AG04450 (cell line): ENCODE measurements around the gene SPECC1L. TPM values are rescaled to one million over a fixed set of nuclear protein-coding genes. Genes with fewer than 3 reads are reported as not detected.
A peak's percentile ranks its signal among the peaks of the same experiment; 100 is the strongest.

ENCODE experiments used
- CTCF ChIA-PET: fragments of 300-600, 350-600 bp; formaldehyde crosslinking; extraction: SDS; loops from one replicate; lab custom pipeline; 2022; ENCODE audit warnings: antibody characterized with exemption, inconsistent platforms; lab: Charles Lee
- POLR2A ChIA-PET: fragments of 350-600 bp; formaldehyde crosslinking; extraction: SDS; loops from one replicate; lab custom pipeline; 2021; ENCODE audit warnings: antibody characterized with exemption, inconsistent platforms; lab: Yijun Ruan, JAX
- DNase-seq: peaks from one replicate; pipeline ENCODE4 v3.0.0-alpha.2; 2011; ENCODE audit warnings: low read depth, low spot score
- H3K27ac ChIP-seq: one replicate; pipeline ENCODE4 v1.5.1; 2012; ENCODE audit warnings: low read depth, low read length, control low read depth
- H3K27me3 ChIP-seq: one replicate; pipeline ENCODE4 v1.6.0; 2012; ENCODE audit warnings: low read length; ENCODE audit not compliant: control insufficient read depth, insufficient read depth
- H3K4me3 ChIP-seq: 2 replicates; pipeline ENCODE4 v1.5.1; 2011; ENCODE audit warnings: mild to moderate bottlenecking, low read depth, low read length, control low read depth
- H3K9me3 ChIP-seq: 2 replicates; pipeline ENCODE4 v1.5.1; 2012; ENCODE audit warnings: low read length; ENCODE audit not compliant: control insufficient read depth, insufficient read depth
- CTCF ChIP-seq: IDR thresholded peaks from 2 replicates; pipeline ENCODE4 v1.5.1; 2011; ENCODE audit warnings: low read depth, low read length, control low read depth, inconsistent platforms
- polyA plus RNA-seq: library from polyadenylated mRNA; depleted of rRNA; stranded (reverse); fragments of >200 nt; gene quantifications from 2 replicates; pipeline ENCODE4 v1.2.3, GENCODE V29; 2011

Gene SPECC1L
- polyA plus RNA-seq, 1 experiment = 36.4 TPM

- Histone ChIP-seq H3K27ac (no peak overlapping the region), H3K4me3 (no peak overlapping the region), H3K9me3 (no peaks in the 10 kb centered on the region), H3K27me3 (no peaks in the 10 kb centered on the region)
- DNase-seq = no peak
- ChIA-PET POLR2A (no interaction called here), CTCF (interaction anchor here (0.6 kb wide), 2 partner anchors 108 to 540 kb away, joined by 3 read pairs; no protein-coding TSS in a partner anchor)
- no peak for TF ChIP-seq CTCF
These were observed 119.5 kb downstream of the SPECC1L start for GRCh38 chr22:24390156-24390555.

GRCh38 chr22:24390576-24390975 lies 119.9 kb downstream of the SPECC1L start:
- POLR2A ChIA-PET = no interaction called here
- DNase-seq = no peak
- TF ChIP-seq CTCF = no peak
- CTCF ChIA-PET = interaction anchor here (0.6 kb wide), 2 partner anchors 108 to 541 kb away, joined by 3 read pairs; no protein-coding TSS in a partner anchor
- Histone ChIP-seq H3K4me3 (no peak overlapping the region), H3K27me3 (no peaks in the 10 kb centered on the region), H3K27ac (no peak overlapping the region), H3K9me3 (no peaks in the 10 kb centered on the region)

- no peaks in the 10 kb centered on the region for H3K27me3 ChIP-seq
- peak; percentile 38 for DNase-seq
- TF ChIP-seq CTCF = no peak
- H3K4me3 ChIP-seq = no peak overlapping the region
- H3K9me3 ChIP-seq = no peaks in the 10 kb centered on the region
- POLR2A ChIA-PET = no interaction called here
- no peak overlapping the region for H3K27ac ChIP-seq
- CTCF ChIA-PET = no interaction called here
These were observed 121.2 kb downstream of the SPECC1L start for GRCh38 chr22:24391836-24392217.

- H3K27me3 ChIP-seq = no peaks in the 10 kb centered on the region
- no peaks in the 10 kb centered on the region for H3K9me3 ChIP-seq
- no peak overlapping the region for H3K27ac ChIP-seq
- POLR2A ChIA-PET = no interaction called here
- DNase-seq = no peak
- H3K4me3 ChIP-seq = no peak overlapping the region
- CTCF ChIA-PET = interaction anchor here (0.6 kb wide), 1 partner anchor 31 kb away, joined by 6 read pairs; no protein-coding TSS in a partner anchor
- no peak for TF ChIP-seq CTCF
These were observed 121.7 kb downstream of the SPECC1L start for GRCh38 chr22:24392218-24392931.

GRCh38 chr22:24393012-24393559 lies 122.5 kb downstream of the SPECC1L start:
- TF ChIP-seq CTCF = no peak
- H3K4me3 ChIP-seq = no peak overlapping the region
- H3K27me3 ChIP-seq = no peaks in the 10 kb centered on the region
- ChIA-PET CTCF (interaction anchor here (0.6 kb wide), 1 partner anchor 30 kb away, joined by 6 read pairs; no protein-coding TSS in a partner anchor), POLR2A (no interaction called here)
- no peaks in the 10 kb centered on the region for H3K9me3 ChIP-seq
- no peak overlapping the region for H3K27ac ChIP-seq
- no peak for DNase-seq
